Peyer's patch (tissue), 4 donors: ENCODE data around the gene ALDH8A1. TPM values are rescaled to one million over a fixed set of nuclear protein-coding genes. Genes with fewer than 3 reads are reported as not detected.

Experiments
- DNase-seq, 3 donors: peaks; one replicate each; pipeline ENCODE4 v3.0.0-alpha.2; 2017 to 2019
- H3K27ac ChIP-seq, 4 donors: fragments of 200-600 bp; sonication (generic); one replicate each; pipeline ENCODE4 v1.5.1; 2016 to 2019
- H3K27me3 ChIP-seq, 2 donors: fragments of 200-600 bp; sonication (generic); one replicate each; pipeline ENCODE4 v1.5.1; 2019
- H3K36me3 ChIP-seq, 3 donors: fragments of 200-600 bp; sonication (generic); one replicate each; pipeline ENCODE4 v1.5.1; 2016 to 2019
- H3K4me1 ChIP-seq, 4 donors: fragments of 200-600 bp; sonication (generic); one replicate each; pipeline ENCODE4 v1.5.1; 2016 to 2019
- H3K4me3 ChIP-seq, 4 donors: fragments of 200-600 bp; sonication (generic); 1 replicate in 3 of 4; 2 replicates in 1 of 4; pipeline ENCODE4 v1.5.1; 2016 to 2019; ENCODE audit warnings: mild to moderate bottlenecking in 1 of 4
- H3K9me3 ChIP-seq, 4 donors: fragments of 200-600 bp; sonication (generic); one replicate each; pipeline ENCODE4 v1.5.1; 2016 to 2019; ENCODE audit warnings: mild to moderate bottlenecking in 1 of 4
- POLR2A ChIP-seq, 2 donors: fragments of 450-650 bp; IDR thresholded peaks; one replicate each; pipeline ENCODE4 v1.5.1; 2017; ENCODE audit warnings: antibody characterized with exemption in 2 of 2, mild to moderate bottlenecking in 2 of 2, moderate library complexity in 2 of 2
- total RNA-seq, 4 donors: library from RNA; depleted of rRNA; stranded (reverse); fragments of >200 nt; gene quantifications; one replicate each; pipeline ENCODE4 v1.1.0, GENCODE V29; 2016
- TF ChIP-seq, protein P1 (sequence below), 6 experiments: fragments of 450-650 bp in 4 of 6; fragments of 200-600 bp in 2 of 6; sonication (generic) in 1 of 6; IDR thresholded peaks; one replicate each; pipeline ENCODE4 v1.5.1; 2017 to 2019; ENCODE audit warnings: antibody characterized with exemption in 6 of 6, mild to moderate bottlenecking in 3 of 6, moderate library complexity in 1 of 6

Gene ALDH8A1
- total RNA-seq, 4 donors from 2014 or later: 0.40 to 0.57 TPM; not detected in 2

DNA sequence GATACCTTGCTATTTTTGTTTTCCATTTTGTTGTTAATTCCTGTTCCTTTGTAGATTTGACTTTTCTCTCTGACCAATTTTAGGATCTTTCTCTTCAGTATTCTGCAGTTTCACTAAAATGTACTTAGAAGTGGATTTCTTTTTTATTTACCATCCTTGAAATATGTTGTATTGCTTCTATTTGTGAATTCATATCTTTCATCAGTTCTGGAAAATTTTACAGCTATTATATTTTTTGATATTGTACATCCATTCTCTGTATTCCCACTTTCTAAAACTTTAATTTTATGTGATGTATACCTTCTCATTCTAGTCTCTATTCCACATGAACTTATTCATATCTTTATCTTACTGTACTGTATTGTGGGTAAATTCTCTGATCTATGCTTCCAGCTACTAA lies 9.7 kb upstream of the ALDH8A1 start:
- H3K4me3 ChIP-seq: no peak overlapping the region
- DNase-seq: no peak
- H3K9me3 ChIP-seq: no peaks in the 10 kb centered on the region
- H3K36me3 ChIP-seq: peaks cover 0 to 21% (median 0%) of the 10 kb centered on the region in 3 donors
- no peaks in the 10 kb centered on the region for H3K27me3 ChIP-seq
- H3K4me1 ChIP-seq: no peaks in the 10 kb centered on the region
- no peak overlapping the region for H3K27ac ChIP-seq
- no peak for TF ChIP-seq POLR2A (IDR thresholded peaks at IDR 0.05)
- TF ChIP-seq, protein P1, sequence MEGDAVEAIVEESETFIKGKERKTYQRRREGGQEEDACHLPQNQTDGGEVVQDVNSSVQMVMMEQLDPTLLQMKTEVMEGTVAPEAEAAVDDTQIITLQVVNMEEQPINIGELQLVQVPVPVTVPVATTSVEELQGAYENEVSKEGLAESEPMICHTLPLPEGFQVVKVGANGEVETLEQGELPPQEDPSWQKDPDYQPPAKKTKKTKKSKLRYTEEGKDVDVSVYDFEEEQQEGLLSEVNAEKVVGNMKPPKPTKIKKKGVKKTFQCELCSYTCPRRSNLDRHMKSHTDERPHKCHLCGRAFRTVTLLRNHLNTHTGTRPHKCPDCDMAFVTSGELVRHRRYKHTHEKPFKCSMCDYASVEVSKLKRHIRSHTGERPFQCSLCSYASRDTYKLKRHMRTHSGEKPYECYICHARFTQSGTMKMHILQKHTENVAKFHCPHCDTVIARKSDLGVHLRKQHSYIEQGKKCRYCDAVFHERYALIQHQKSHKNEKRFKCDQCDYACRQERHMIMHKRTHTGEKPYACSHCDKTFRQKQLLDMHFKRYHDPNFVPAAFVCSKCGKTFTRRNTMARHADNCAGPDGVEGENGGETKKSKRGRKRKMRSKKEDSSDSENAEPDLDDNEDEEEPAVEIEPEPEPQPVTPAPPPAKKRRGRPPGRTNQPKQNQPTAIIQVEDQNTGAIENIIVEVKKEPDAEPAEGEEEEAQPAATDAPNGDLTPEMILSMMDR (IDR thresholded peaks at IDR 0.05): no peak

DNA sequence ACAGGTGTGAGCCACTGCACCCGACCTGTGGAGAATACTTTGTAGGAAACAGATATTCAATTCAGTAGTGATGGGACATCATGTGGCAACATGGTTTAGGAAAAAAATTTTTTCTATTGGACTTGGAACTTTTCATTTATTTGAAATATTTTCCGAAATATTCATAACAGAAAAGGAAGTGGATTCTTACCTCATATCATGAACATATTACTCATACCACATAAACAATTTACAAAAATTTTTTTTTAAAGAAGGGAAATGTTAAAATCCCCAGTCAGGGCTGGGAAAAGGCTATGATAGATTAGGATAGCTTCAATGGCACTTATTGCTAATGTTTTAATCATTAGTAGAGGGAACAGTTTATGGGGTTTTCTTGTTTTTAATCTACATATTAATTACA lies 6.8 kb upstream of the ALDH8A1 start:
- no peak for TF ChIP-seq POLR2A (IDR thresholded peaks at IDR 0.05)
- TF ChIP-seq, protein P1 (IDR thresholded peaks at IDR 0.05): no peak
- no peaks in the 10 kb centered on the region for H3K9me3 ChIP-seq
- H3K27me3 ChIP-seq: no peaks in the 10 kb centered on the region
- H3K4me3 ChIP-seq: no peak overlapping the region
- H3K36me3 ChIP-seq: peaks cover 0 to 5% (median 0%) of the 10 kb centered on the region in 3 donors
- no peak overlapping the region for H3K27ac ChIP-seq
- no peaks in the 10 kb centered on the region for H3K4me1 ChIP-seq
- DNase-seq: no peak

DNA sequence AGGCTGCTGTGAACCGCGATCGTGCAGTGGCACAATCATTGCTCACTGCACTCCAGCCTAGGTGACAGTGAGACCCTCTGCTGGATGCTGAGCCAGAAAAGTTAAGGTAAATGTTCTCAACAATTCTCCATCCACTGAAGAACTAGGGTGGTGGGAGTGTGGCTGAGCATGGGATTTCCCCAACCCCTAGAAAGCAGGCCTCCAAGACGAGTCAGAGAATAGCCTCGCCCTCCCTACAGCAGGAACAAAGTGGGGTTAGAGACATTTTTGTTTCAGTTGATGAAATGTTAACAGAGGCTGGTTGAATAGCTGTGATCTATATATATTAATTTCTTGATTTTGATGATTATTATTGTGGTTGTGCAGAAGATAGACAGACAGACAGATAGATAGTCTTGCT lies 6.1 kb upstream of the ALDH8A1 start:
- H3K4me1 ChIP-seq: no peaks in the 10 kb centered on the region
- no peaks in the 10 kb centered on the region for H3K36me3 ChIP-seq
- no peak for DNase-seq
- no peaks in the 10 kb centered on the region for H3K27me3 ChIP-seq
- TF ChIP-seq POLR2A (IDR thresholded peaks at IDR 0.05): no peak
- TF ChIP-seq, protein P1 (IDR thresholded peaks at IDR 0.05): no peak
- H3K9me3 ChIP-seq: no peaks in the 10 kb centered on the region
- no peak overlapping the region for H3K27ac ChIP-seq
- H3K4me3 ChIP-seq: no peak overlapping the region

DNA sequence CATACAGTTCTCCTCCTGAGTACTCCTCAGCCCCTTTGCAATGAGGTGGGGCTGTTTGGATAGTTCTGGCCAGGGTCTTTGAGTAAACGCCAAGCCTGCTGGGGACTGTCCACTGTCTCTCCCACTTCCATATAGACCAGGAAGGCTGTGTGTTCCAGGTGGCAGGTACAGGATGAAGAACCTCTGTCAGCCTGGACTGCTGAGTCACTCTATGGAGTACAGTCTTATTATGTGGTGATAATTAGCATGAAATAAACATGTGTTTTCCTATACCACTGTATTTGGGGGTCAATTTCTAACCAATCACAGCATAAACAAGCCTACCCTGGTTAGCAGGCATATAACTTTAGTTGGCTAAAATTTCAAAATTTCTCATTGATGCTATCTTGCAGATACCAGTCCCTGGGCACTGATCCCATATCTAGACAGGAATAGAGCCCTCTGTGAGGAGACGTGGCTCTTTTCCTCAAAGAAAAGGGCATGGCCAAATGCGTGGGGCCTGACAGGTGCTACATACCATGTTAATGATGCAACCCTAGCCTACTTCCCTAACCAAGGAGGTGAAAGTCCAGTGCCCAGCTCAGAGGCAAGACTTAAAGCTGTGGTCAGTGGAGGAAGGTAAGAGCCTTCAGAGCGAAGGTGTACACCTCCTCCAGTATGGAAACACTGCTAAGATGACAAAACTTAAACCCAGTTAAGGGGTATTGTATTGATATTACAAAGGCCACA lies 4.5 kb upstream of the ALDH8A1 start:
- Histone ChIP-seq H3K36me3 (no peaks in the 10 kb centered on the region), H3K27me3 (no peaks in the 10 kb centered on the region), H3K4me1 (no peaks in the 10 kb centered on the region), H3K9me3 (no peaks in the 10 kb centered on the region), H3K4me3 (no peak overlapping the region), H3K27ac (no peak overlapping the region)
- DNase-seq: no peak
- TF ChIP-seq, protein P1 (IDR thresholded peaks at IDR 0.05): no peak
- no peak for TF ChIP-seq POLR2A (IDR thresholded peaks at IDR 0.05)

DNA sequence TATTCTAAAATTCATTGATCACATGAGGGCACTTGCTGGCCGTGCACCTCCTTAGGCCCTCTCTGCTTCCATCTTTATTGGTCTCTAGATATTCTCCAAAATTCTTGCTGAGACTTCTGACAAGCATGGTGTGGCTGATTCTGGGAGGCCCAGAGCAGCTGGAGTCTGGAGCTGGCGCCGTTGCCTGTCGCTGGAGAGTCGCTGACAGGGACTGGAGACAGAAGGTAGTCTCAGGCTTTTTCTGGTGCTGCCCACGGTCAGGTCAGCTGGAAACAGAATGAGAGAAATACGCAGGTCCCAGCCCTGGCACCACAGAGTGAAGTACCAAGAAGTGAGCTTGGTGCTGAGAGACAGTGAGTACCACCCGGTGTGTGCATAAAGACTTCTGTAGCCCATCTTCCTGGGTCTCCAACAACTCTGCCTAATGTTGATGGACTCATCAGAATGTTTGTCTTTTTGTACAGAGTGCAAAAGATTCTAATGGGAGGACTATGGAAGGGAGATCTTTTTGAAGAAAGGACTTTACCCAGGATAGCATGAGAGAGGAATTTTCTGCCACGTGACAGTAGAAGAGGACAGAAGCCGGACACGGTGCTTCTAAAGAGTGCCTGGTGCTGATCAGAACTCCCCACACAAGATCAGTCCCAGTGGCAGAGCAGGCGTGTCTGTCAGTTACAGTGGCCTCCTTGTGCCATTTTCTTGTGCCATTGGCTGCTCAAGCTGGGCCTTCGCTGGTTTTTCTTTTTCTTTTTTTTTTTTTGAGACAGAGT lies 1.8 kb upstream of the ALDH8A1 start:
- Histone ChIP-seq H3K27ac (no peak overlapping the region), H3K9me3 (no peaks in the 10 kb centered on the region), H3K36me3 (no peaks in the 10 kb centered on the region), H3K27me3 (no peaks in the 10 kb centered on the region), H3K4me3 (no peak overlapping the region), H3K4me1 (no peaks in the 10 kb centered on the region)
- TF ChIP-seq, protein P1 (IDR thresholded peaks at IDR 0.05): no peak
- TF ChIP-seq POLR2A (IDR thresholded peaks at IDR 0.05): no peak
- DNase-seq: no peak
